ENCODE measurements around the gene KCNJ4. TPM values are rescaled to one million over a fixed set of nuclear protein-coding genes. Genes with fewer than 3 reads are reported as not detected.

The KCNJ4 gene
- total RNA-seq, 2 experiments from 2014 or later = not detected

GRCh38 chr22:38489142-38489541 is 34.1 kb upstream of the KCNJ4 start:
- POLR2A ChIA-PET = no interaction called here
- CTCF ChIA-PET = interaction anchor here (0.6 to 1.1 kb wide), 3 partner anchors 13 to 335 kb away, joined by 3 read pairs; no protein-coding TSS in a partner anchor

DNA sequence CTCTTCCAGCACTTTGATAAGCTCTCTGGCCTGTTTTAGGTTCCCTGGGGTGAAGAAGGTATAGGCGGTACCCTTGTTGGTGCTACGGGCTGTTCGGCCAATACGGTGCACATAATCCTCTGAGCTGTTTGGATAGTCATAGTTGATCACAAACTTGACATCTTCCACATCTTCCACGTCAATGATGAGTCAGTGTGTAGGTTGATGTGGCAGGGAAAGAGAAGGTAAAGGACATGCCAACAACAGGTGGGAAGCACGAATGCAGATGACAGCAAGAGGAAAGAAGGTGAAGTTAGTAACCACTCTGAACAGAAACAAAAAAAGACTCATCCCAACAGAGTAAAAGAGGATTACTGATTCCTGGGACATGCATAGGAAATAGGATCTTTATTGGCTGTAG is 32.9 kb upstream of the KCNJ4 start:
- DNase-seq (no peak), ATAC-seq (peak; percentile 43)
- Mint-ChIP-seq H3K27me3 (no peaks in the 10 kb centered on the region), H3K27ac (peak overlapping the region; percentile 65), H3K4me1 (peaks cover 66% of the 10 kb centered on the region), H3K9me3 (ENCODE audit: low read depth) (no peaks in the 10 kb centered on the region), H3K36me3 (ENCODE audit: low read depth) (peaks cover 80% of the 10 kb centered on the region), H3K4me3 (no peak overlapping the region)
- ChIA-PET CTCF (interaction anchor here (1.1 kb wide), 2 partner anchors 15 to 23 kb away, joined by 3 read pairs; no protein-coding TSS in a partner anchor), POLR2A (no interaction called here)
- intact Hi-C loops (cut with DNase I, micrococcal nuclease) = no loop called here

More at GRCh38 chr22:38489142-38489541, 34.1 kb upstream of the KCNJ4 start:
- ATAC-seq = no peak
- no peaks in the 10 kb centered on the region for H3K9me3 Mint-ChIP-seq (ENCODE audit: low read depth)
- peaks cover 65% of the 10 kb centered on the region for H3K4me1 Mint-ChIP-seq
- H3K27me3 Mint-ChIP-seq = no peaks in the 10 kb centered on the region
- intact Hi-C loops (cut with DNase I, micrococcal nuclease) = no loop called here
- no peak for DNase-seq
- no peak overlapping the region for H3K27ac Mint-ChIP-seq
- H3K4me3 Mint-ChIP-seq = no peak overlapping the region
- peaks cover 80% of the 10 kb centered on the region for H3K36me3 Mint-ChIP-seq (ENCODE audit: low read depth)

DNA sequence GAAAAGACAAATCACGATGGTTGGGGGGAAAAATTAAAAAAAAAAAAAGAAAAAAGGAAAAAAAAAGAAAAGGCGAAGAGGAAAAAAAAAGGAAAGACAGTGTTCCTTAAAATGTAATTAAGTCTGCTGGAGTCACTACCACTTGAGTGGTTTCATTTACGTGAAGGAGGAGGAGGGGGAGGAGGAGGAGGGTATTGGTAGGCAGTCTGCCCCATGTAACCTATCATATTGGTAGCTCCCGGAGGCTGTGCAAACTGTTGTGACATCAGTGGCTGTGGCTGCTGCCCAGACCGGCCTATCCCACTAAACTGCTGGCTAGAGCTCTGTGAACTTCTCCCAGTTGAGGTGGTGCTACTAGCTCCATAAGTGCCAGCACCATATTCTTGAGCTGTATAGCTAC is 30.8 kb upstream of the KCNJ4 start:
- intact Hi-C loops (cut with DNase I, micrococcal nuclease) = no loop called here
- no peak overlapping the region for H3K4me3 Mint-ChIP-seq
- ATAC-seq (no peak), DNase-seq (no peak)
- H3K27ac Mint-ChIP-seq = peak overlapping the region; percentile 25
- H3K4me1 Mint-ChIP-seq = peaks cover 55% of the 10 kb centered on the region
- CTCF ChIA-PET = no interaction called here
- POLR2A ChIA-PET = no interaction called here
- H3K36me3 Mint-ChIP-seq (ENCODE audit: low read depth) = peaks cover 87% of the 10 kb centered on the region
- H3K27me3 Mint-ChIP-seq = no peaks in the 10 kb centered on the region
- no peaks in the 10 kb centered on the region for H3K9me3 Mint-ChIP-seq (ENCODE audit: low read depth)

- Mint-ChIP-seq H3K9me3 (ENCODE audit: low read depth) (no peaks in the 10 kb centered on the region), H3K4me1 (peaks cover 41% of the 10 kb centered on the region), H3K27me3 (no peaks in the 10 kb centered on the region), H3K4me3 (no peak overlapping the region), H3K27ac (peak overlapping the region; percentile 59), H3K36me3 (ENCODE audit: low read depth) (peaks cover 73% of the 10 kb centered on the region)
- ChIA-PET POLR2A (no interaction called here), CTCF (interaction anchor here (1.5 kb wide), 1 partner anchor 10 kb away, joined by 3 read pairs; no protein-coding TSS in a partner anchor)
- ATAC-seq = no peak
- intact Hi-C loops (cut with DNase I, micrococcal nuclease) = no loop called here
- DNase-seq = no peak
Measured at GRCh38 chr22:38484244-38484643, 29.2 kb upstream of the KCNJ4 start.

DNA sequence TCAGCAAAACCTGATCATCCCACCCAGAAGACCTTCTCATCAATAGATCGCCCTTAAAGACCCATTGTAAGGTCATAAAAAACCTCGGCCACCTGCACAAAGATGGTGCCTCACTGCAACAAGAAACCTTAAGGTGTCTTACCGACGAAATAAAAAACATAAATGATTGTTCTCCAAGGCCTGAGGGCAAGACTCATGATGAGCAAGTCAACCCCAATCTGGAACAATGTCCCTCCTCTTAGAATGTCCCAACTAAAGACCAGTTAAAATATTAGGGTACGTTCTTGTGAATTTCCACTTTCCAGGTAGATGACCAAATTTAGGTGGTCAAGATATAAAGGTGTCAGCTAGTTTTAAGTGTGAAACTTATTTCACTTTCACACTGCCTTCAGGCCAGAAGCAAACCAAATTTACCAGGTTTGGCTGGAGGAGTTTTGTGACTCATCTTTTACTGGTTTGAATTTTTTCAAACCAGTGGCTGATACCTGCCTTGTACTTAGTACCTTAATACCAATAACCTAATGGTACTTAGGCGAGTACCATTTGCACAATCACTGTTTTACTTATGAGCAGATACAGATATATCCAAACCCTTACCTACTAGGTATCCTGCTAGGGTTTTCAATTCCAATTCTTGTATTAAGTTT is 27.8 kb upstream of the KCNJ4 start:
- CTCF ChIA-PET = interaction anchor here (0.6 kb wide), 1 partner anchor 39 kb away, joined by 5 read pairs; no protein-coding TSS in a partner anchor
- POLR2A ChIA-PET = no interaction called here
- DNase-seq (no peak), ATAC-seq (no peak)
- Mint-ChIP-seq H3K27me3 (no peaks in the 10 kb centered on the region), H3K36me3 (ENCODE audit: low read depth) (peaks cover 63% of the 10 kb centered on the region), H3K4me1 (peaks cover 30% of the 10 kb centered on the region), H3K4me3 (no peak overlapping the region), H3K27ac (peak overlapping the region; percentile 5), H3K9me3 (ENCODE audit: low read depth) (no peaks in the 10 kb centered on the region)
- intact Hi-C loops (cut with DNase I, micrococcal nuclease) = no loop called here

DNA sequence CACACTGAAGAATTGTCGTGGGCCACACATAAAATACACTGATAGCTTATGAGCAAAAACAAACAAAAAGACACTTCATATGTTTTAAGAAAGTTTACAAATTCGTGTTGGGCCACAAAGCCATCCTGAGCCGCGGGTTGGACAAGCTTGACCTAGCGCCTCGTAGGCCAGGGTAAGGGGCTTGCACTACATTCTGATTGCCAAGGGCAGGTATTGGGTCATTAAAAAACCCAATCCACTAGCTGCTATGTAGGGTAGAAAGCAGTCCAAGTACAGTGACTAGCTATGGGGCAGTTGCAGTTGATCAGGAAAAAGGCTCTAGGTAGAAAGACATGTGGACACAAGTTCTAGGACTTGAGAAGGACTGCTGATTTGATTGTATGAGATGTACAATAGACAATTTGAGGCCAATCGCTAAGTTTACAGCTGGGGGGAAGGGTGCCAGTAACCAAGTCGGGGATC is 26.9 kb upstream of the KCNJ4 start:
- peaks cover 29% of the 10 kb centered on the region for H3K4me1 Mint-ChIP-seq
- ChIA-PET POLR2A (interaction anchor here (1.0 kb wide), 1 partner anchor 13 kb away, joined by 4 read pairs; no protein-coding TSS in a partner anchor), CTCF (interaction anchor here (0.6 kb wide), 1 partner anchor 30 kb away, joined by 3 read pairs; no protein-coding TSS in a partner anchor)
- DNase-seq (no peak), ATAC-seq (no peak)
- intact Hi-C loops (cut with DNase I, micrococcal nuclease) = no loop called here
- H3K27ac Mint-ChIP-seq = peak overlapping the region; percentile 17
- H3K36me3 Mint-ChIP-seq (ENCODE audit: low read depth) = peaks cover 56% of the 10 kb centered on the region
- no peaks in the 10 kb centered on the region for H3K9me3 Mint-ChIP-seq (ENCODE audit: low read depth)
- no peak overlapping the region for H3K4me3 Mint-ChIP-seq
- H3K27me3 Mint-ChIP-seq = no peaks in the 10 kb centered on the region

- intact Hi-C loops (cut with DNase I, micrococcal nuclease) = no loop called here
- Mint-ChIP-seq H3K4me3 (no peak overlapping the region), H3K9me3 (ENCODE audit: low read depth) (no peaks in the 10 kb centered on the region), H3K27me3 (no peaks in the 10 kb centered on the region), H3K27ac (peak overlapping the region; percentile 17), H3K4me1 (peaks cover 25% of the 10 kb centered on the region), H3K36me3 (ENCODE audit: low read depth) (peaks cover 50% of the 10 kb centered on the region)
- DNase-seq = no peak
- ATAC-seq = no peak
- CTCF ChIA-PET = interaction anchor here (0.6 to 2.0 kb wide), 5 partner anchors 9 to 790 kb away, joined by 3 to 6 read pairs (median 3); no protein-coding TSS in a partner anchor
- POLR2A ChIA-PET = interaction anchor here (0.7 to 1.0 kb wide), 3 partner anchors 14 to 102 kb away, joined by 4 to 13 read pairs (median 8); no protein-coding TSS in a partner anchor
Measured at GRCh38 chr22:38481162-38481870, 26.3 kb upstream of the KCNJ4 start.

DNA sequence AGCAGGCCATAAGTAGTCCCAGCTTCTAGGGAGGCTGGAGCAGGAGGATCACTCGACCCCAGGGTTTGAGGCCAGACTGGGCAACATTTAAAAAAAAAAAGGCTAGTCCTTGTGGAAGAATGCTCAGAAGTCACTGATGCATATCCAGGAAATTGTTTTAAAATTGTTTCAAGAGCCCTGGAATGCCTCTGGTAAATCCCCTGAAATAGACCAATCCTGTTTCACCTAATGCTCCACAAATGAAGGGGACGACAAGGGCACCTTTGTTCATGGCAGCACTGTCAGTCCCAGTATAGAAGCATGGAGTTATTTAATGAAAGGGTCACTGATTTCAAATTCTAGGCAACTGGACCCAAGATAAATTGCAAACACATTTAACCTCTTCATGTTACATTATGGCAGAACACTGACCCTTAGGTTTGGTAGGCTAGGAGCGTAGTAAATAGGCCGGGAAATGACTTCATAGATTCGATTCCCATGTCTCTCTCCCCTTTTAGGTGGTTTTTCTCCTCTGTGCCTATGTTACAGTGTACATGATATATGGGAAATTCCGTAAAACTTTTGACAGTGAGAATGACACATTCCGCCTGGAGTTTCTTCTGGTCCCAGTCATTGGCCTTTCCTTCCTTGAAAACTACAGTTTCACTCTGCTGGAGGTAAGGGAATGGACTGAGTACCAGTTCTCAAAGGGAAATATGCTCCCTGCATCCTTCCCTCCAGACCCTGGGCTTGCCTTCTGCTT is 24.3 kb upstream of the KCNJ4 start:
- peaks cover 34% of the 10 kb centered on the region for H3K36me3 Mint-ChIP-seq (ENCODE audit: low read depth)
- no peaks in the 10 kb centered on the region for H3K9me3 Mint-ChIP-seq (ENCODE audit: low read depth)

DNA sequence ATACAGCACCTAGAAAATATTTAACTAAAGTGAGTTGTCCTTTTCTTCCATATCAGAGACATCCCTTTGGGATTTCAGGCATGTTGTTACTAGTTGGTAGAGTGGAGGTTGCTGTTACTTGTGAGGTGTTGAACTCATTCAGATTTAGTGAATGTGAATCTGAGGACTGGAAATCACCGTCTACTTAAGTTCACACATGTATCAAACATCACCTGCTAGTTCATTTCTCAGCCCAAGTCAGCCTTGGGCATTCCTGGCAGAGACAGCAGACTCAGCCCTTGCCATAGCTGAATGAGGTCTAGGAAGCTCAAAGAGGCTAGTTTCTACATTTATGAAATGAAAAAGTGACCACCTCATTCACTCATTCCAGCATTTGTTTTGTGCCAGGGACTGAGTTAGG is 22.6 kb upstream of the KCNJ4 start:
- intact Hi-C loops (cut with DNase I, micrococcal nuclease) = no loop called here
- no peaks in the 10 kb centered on the region for H3K9me3 Mint-ChIP-seq (ENCODE audit: low read depth)
- POLR2A ChIA-PET = interaction anchor here (0.6 to 1.1 kb wide), 2 partner anchors 51 to 144 kb away, joined by 3 to 4 read pairs; no protein-coding TSS in a partner anchor
- ATAC-seq = no peak
- H3K4me3 Mint-ChIP-seq = no peak overlapping the region
- H3K4me1 Mint-ChIP-seq = no peaks in the 10 kb centered on the region
- H3K27ac Mint-ChIP-seq = no peak overlapping the region
- no peaks in the 10 kb centered on the region for H3K27me3 Mint-ChIP-seq
- CTCF ChIA-PET = interaction anchor here (0.7 kb wide), 1 partner anchor 837 kb away, joined by 3 read pairs; no protein-coding TSS in a partner anchor
- DNase-seq = no peak
- H3K36me3 Mint-ChIP-seq (ENCODE audit: low read depth) = peaks cover 17% of the 10 kb centered on the region

More for the DNA sequence above, 24.3 kb upstream of the KCNJ4 start:
- H3K27ac Mint-ChIP-seq = no peak overlapping the region
- no peaks in the 10 kb centered on the region for H3K27me3 Mint-ChIP-seq
- no peak overlapping the region for H3K4me3 Mint-ChIP-seq
- peaks cover 10% of the 10 kb centered on the region for H3K4me1 Mint-ChIP-seq
- intact Hi-C loops (cut with DNase I, micrococcal nuclease) = no loop called here
- no peak for DNase-seq
- ChIA-PET POLR2A (interaction anchor here (0.6 kb wide), 1 partner anchor 241 kb away, joined by 3 read pairs; no protein-coding TSS in a partner anchor), CTCF (interaction anchor here (1.9 to 2.0 kb wide), 2 partner anchors 11 to 23 kb away, joined by 4 to 6 read pairs; no protein-coding TSS in a partner anchor)
- no peak for ATAC-seq

DNA sequence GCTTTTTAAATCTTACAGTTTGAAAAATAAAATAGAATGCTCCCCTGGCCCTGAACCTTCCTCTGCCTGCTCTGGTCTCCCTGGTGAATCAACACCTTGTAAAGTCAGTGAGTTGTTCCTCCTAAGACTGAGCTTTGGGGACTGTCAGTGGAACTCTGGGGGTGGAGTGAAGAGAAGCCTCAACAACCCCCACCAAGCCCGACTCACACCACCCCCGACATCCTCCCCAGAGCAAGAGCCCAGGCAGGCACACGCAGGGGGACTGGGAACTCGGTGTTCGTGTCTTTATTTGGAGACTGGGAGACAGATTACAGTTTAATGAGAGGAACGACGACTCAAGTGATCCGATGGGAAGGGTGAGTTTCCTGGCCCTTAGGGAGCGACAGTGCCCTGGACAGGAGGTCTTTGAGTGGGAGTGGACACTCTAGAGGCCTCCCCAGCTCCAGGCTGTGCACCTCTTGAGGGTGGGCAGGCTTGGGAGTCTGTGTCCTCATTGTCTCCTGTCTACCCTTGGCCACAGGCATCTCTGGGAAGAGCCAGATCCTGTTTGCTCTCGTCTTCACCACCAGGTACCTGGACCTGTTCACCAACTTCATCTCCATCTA is 19.1 kb upstream of the KCNJ4 start:
- DNase-seq (no peak), ATAC-seq (no peak)
- Mint-ChIP-seq H3K9me3 (ENCODE audit: low read depth) (no peaks in the 10 kb centered on the region), H3K36me3 (ENCODE audit: low read depth) (no peaks in the 10 kb centered on the region), H3K4me3 (no peak overlapping the region), H3K4me1 (no peaks in the 10 kb centered on the region), H3K27ac (no peak overlapping the region), H3K27me3 (no peaks in the 10 kb centered on the region)
- ChIA-PET POLR2A (no interaction called here), CTCF (no interaction called here)
- intact Hi-C loops (cut with DNase I, micrococcal nuclease) = no loop called here

DNA sequence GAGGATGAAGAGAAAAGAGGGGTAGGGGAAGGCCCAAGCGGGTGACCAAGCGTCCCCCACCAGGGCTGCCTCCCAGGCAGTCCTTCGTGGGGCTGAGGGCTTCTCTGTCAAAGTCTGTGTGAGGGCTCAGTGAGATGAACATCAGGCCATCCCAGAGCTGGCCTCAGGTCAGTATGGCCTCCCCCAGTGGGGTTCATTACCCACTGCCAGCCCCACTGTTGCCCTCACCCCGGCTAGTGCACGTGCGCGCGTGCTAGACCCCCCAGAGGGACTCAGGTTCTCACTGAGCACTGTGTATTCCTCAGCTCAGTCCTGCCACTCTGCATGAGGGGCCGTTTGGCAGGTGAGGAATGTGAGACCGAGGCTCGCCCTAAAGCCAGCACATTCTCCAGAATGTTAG is 16.2 kb upstream of the KCNJ4 start:
- Mint-ChIP-seq H3K27me3 (peaks cover 12% of the 10 kb centered on the region), H3K4me1 (peaks cover 8% of the 10 kb centered on the region), H3K27ac (no peak overlapping the region), H3K36me3 (ENCODE audit: low read depth) (no peaks in the 10 kb centered on the region), H3K4me3 (no peak overlapping the region), H3K9me3 (ENCODE audit: low read depth) (no peaks in the 10 kb centered on the region)
- POLR2A ChIA-PET = no interaction called here
- no peak for ATAC-seq
- CTCF ChIA-PET = no interaction called here
- no peak for DNase-seq
- intact Hi-C loops (cut with DNase I, micrococcal nuclease) = no loop called here
